H9 (cell line): ENCODE data around the gene PITRM1. TPM values are rescaled to one million over a fixed set of nuclear protein-coding genes. Genes with fewer than 3 reads are reported as not detected.

Experiments used
- DNase-seq: peaks from one replicate; pipeline ENCODE4 v3.0.0-alpha.2; 2017
- H2AFZ ChIP-seq: one replicate; pipeline ENCODE4 v1.6.1; 2013; ENCODE audit warnings: mild to moderate bottlenecking, low read length, control low read depth, moderate library complexity
- H2AK5ac ChIP-seq: 2 replicates; pipeline ENCODE4 v1.6.1; 2013; ENCODE audit warnings: low read length, control low read depth, mixed read lengths; ENCODE audit not compliant: insufficient read length
- H2BK120ac ChIP-seq: one replicate; pipeline ENCODE4 v1.6.1; 2013; ENCODE audit warnings: low read depth, mild to moderate bottlenecking, low read length, control low read depth, inconsistent platforms; ENCODE audit not compliant: poor library complexity, severe bottlenecking
- H2BK12ac ChIP-seq: 2 replicates; pipeline ENCODE4 v1.6.1; 2013; ENCODE audit warnings: low read length, control low read depth, mixed read lengths, low read depth; ENCODE audit not compliant: insufficient read length
- H2BK15ac ChIP-seq: 2 replicates; pipeline ENCODE4 v1.6.1; 2013; ENCODE audit warnings: low read depth, low read length, control low read depth
- H2BK20ac ChIP-seq: one replicate; pipeline ENCODE4 v1.6.1; 2013; ENCODE audit warnings: low read depth, mild to moderate bottlenecking, low read length, control low read depth, inconsistent platforms; ENCODE audit not compliant: poor library complexity, severe bottlenecking
- H2BK5ac ChIP-seq: 2 replicates; pipeline ENCODE4 v1.6.1; 2013; ENCODE audit warnings: low read length, control low read depth, mixed read lengths; ENCODE audit not compliant: insufficient read length
- H3K14ac ChIP-seq: 2 replicates; pipeline ENCODE4 v1.6.1; 2013; ENCODE audit warnings: low read length, control low read depth; ENCODE audit not compliant: insufficient read depth
- H3K18ac ChIP-seq: 2 replicates; pipeline ENCODE4 v1.6.1; 2013; ENCODE audit warnings: low read depth, mild to moderate bottlenecking, mixed read lengths, low read length, control low read depth; ENCODE audit not compliant: insufficient read length
- H3K23ac ChIP-seq: 2 replicates; pipeline ENCODE4 v1.6.1; 2013; ENCODE audit warnings: low read length, control low read depth, mixed read lengths, low read depth; ENCODE audit not compliant: insufficient read length
- H3K23me2 ChIP-seq: 2 replicates; pipeline ENCODE4 v1.6.1; 2013; ENCODE audit warnings: low read depth, mild to moderate bottlenecking, mixed read lengths, low read length, control low read depth; ENCODE audit not compliant: insufficient read length, poor library complexity, severe bottlenecking
- H3K27ac ChIP-seq: 2 replicates; pipeline ENCODE4 v1.5.1; 2013; ENCODE audit warnings: low read length, control low read depth, mixed read lengths, low read depth; ENCODE audit not compliant: insufficient read length
- H3K27me3 ChIP-seq: 2 replicates; pipeline ENCODE4 v1.6.1; 2013; ENCODE audit warnings: low read length, control low read depth, inconsistent platforms; ENCODE audit not compliant: insufficient read depth
- H3K4ac ChIP-seq: 2 replicates; pipeline ENCODE4 v1.6.1; 2013; ENCODE audit warnings: low read depth, mild to moderate bottlenecking, control low read depth, inconsistent platforms, low read length, moderate library complexity
- H3K4me1 ChIP-seq: 2 replicates; pipeline ENCODE4 v1.6.1; 2013; ENCODE audit warnings: low read length, control low read depth, inconsistent platforms; ENCODE audit not compliant: insufficient read depth
- H3K4me2 ChIP-seq: 2 replicates; pipeline ENCODE4 v1.6.1; 2013; ENCODE audit warnings: low read length, control low read depth, mixed read lengths; ENCODE audit not compliant: insufficient read length, insufficient read depth
- H3K56ac ChIP-seq: 2 replicates; pipeline ENCODE4 v1.6.1; 2013; ENCODE audit warnings: low read depth, mild to moderate bottlenecking, mixed read lengths, low read length, control low read depth; ENCODE audit not compliant: insufficient read length
- H3K79me1 ChIP-seq: 2 replicates; pipeline ENCODE4 v1.6.1; 2013; ENCODE audit warnings: low read depth, mild to moderate bottlenecking, moderate library complexity, low read length, control low read depth, inconsistent platforms; ENCODE audit not compliant: insufficient read depth, poor library complexity, severe bottlenecking
- H3K79me2 ChIP-seq: 2 replicates; pipeline ENCODE4 v1.6.1; 2013; ENCODE audit warnings: low read length, control low read depth, inconsistent platforms; ENCODE audit not compliant: insufficient read depth
- H3K9ac ChIP-seq: 2 replicates; pipeline ENCODE4 v1.6.1; 2013; ENCODE audit warnings: low read length, control low read depth, mixed read lengths; ENCODE audit not compliant: insufficient read length; ENCODE audit errors: extremely low read depth
- H3K9me3 ChIP-seq: one replicate; pipeline ENCODE4 v1.6.1; 2013; ENCODE audit warnings: low read depth, low read length, inconsistent platforms; ENCODE audit not compliant: control insufficient read depth
- H3T11ph ChIP-seq: one replicate; pipeline ENCODE4 v1.6.1; 2013; ENCODE audit warnings: mild to moderate bottlenecking, low read length, control low read depth, inconsistent platforms
- H4K20me1 ChIP-seq: one replicate; pipeline ENCODE4 v1.6.1; 2013; ENCODE audit not compliant: control insufficient read depth, insufficient read length, insufficient read depth
- H4K5ac ChIP-seq: 2 replicates; pipeline ENCODE4 v1.6.1; 2013; ENCODE audit warnings: low read depth, mild to moderate bottlenecking, mixed read lengths, low read length, control low read depth; ENCODE audit not compliant: insufficient read length
- H4K8ac ChIP-seq: replicated peaks from 2 replicates; pipeline ENCODE4 v1.6.1; 2013; ENCODE audit warnings: low read length, control low read depth, mixed read lengths, low read depth; ENCODE audit not compliant: insufficient read length
- H4K91ac ChIP-seq: 2 replicates; pipeline ENCODE4 v1.6.1; 2013; ENCODE audit warnings: low read depth, mild to moderate bottlenecking, moderate library complexity, mixed read lengths, low read length, control low read depth; ENCODE audit not compliant: insufficient read length
- H3K27ac Mint-ChIP-seq, 3 experiments: 2 replicates in 2 of 3; 3 replicates in 1 of 3; pipeline ENCODE4 v1.8.0; 2020 to 2021; ENCODE audit warnings: mixed read lengths in 3 of 3, mild to moderate bottlenecking in 1 of 3, moderate library complexity in 1 of 3
- H3K27me3 Mint-ChIP-seq: 2 replicates; pipeline ENCODE4 v1.8.0; 2021; ENCODE audit warnings: low read depth, mild to moderate bottlenecking, moderate library complexity, mixed read lengths
- H3K36me3 Mint-ChIP-seq, 3 experiments: 2 replicates in 2 of 3; 3 replicates in 1 of 3; pipeline ENCODE4 v1.8.0; 2020 to 2021; ENCODE audit warnings: low read depth in 3 of 3, mixed read lengths in 3 of 3; ENCODE audit not compliant: insufficient read depth in 1 of 3
- H3K4me1 Mint-ChIP-seq, 2 experiments: 2 replicates each; pipeline ENCODE4 v1.8.0; 2020; ENCODE audit warnings: mixed read lengths in 2 of 2
- H3K4me3 Mint-ChIP-seq, 2 experiments: 2 replicates in 1 of 2; 3 replicates in 1 of 2; pipeline ENCODE4 v1.8.0; 2020 to 2021; ENCODE audit warnings: mild to moderate bottlenecking in 2 of 2, mixed read lengths in 2 of 2, moderate library complexity in 1 of 2
- H3K9me3 Mint-ChIP-seq, 2 experiments: 2 replicates in 1 of 2; 3 replicates in 1 of 2; pipeline ENCODE4 v1.8.0; 2020; ENCODE audit warnings: mild to moderate bottlenecking in 2 of 2, mixed read lengths in 2 of 2, moderate library complexity in 1 of 2
- WGBS: extraction: QIAGEN DNeasy Blood & Tissue Kit; methylation state at CpG from one replicate; pipeline ENCODE4 v1.1.7; 2013; ENCODE audit warnings: missing lambda C conversion rate, low lambda C conversion rate, mixed read lengths; ENCODE audit not compliant: insufficient read length; ENCODE audit errors: extremely low coverage; 5-methylcytosine and 5-hydroxymethylcytosine counted together
- total RNA-seq: library from RNA; stranded (reverse); gene quantifications from 2 replicates; pipeline ENCODE4 v1.2.1, GENCODE V29; 2021
- TF ChIP-seq, protein P1 (sequence below): fragments of 200-600 bp; sonication (generic); conservative IDR thresholded peaks from 3 replicates; pipeline ENCODE4 v1.8.0; 2021; ENCODE audit warnings: antibody characterized with exemption, mild to moderate bottlenecking

PITRM1 gene
- total RNA-seq, 1 experiment from 2014 or later = 27.8 TPM

DNA sequence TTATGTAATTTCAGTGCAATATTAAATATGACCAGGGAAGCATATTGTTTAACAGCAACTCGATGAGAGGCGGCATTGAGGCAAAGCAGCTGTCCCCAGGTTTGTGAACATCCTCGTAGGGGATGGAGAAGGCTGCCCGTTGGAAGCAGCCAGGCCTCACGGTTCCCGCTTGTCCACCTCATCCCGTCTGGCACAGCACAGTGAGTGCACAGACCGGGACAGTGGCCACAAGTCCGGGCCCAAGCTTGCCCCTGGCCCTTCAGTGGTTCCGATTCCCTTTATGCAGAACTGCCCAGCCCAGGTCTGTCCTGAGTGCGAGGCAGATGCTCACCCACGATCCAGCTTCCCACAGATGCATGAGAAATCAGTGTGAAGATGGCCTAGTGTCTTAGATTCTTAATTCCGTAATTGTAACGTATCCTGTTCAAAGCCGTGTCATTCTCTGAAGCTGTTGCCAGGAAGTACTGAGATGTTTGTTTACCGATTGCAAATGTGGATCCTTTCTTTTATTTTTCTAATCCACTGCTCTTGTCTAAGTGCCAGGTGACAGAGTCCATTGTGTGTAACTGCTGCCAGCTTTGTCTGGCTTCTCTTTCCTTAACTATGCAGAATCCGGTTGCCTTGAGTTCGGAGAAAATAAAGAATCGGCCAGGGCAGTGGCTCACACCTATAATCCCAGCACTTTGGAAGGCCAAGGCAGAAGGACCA lies 69.7 kb downstream of the PITRM1 start:
- H3K23ac ChIP-seq = no peak overlapping the region
- H3K18ac ChIP-seq = no peak overlapping the region
- H2BK15ac ChIP-seq = no peak overlapping the region
- Mint-ChIP-seq H3K36me3 (peaks cover 46 to 78% (median 75%) of the 10 kb centered on the region in 3 experiments), H3K4me3 (no peak overlapping the region), H3K27me3 (no peaks in the 10 kb centered on the region; the same call in 1 of the 2 replicates), H3K27ac (peak overlapping the region; percentile 82 to 92 (median 90); a peak in 6 of 7 replicates), H3K4me1 (peaks cover 7 to 13% of the 10 kb centered on the region in 2 experiments), H3K9me3 (no peaks in the 10 kb centered on the region)
- no peaks in the 10 kb centered on the region for H3K23me2 ChIP-seq
- no peak overlapping the region for H2BK120ac ChIP-seq
- TF ChIP-seq, protein P1, sequence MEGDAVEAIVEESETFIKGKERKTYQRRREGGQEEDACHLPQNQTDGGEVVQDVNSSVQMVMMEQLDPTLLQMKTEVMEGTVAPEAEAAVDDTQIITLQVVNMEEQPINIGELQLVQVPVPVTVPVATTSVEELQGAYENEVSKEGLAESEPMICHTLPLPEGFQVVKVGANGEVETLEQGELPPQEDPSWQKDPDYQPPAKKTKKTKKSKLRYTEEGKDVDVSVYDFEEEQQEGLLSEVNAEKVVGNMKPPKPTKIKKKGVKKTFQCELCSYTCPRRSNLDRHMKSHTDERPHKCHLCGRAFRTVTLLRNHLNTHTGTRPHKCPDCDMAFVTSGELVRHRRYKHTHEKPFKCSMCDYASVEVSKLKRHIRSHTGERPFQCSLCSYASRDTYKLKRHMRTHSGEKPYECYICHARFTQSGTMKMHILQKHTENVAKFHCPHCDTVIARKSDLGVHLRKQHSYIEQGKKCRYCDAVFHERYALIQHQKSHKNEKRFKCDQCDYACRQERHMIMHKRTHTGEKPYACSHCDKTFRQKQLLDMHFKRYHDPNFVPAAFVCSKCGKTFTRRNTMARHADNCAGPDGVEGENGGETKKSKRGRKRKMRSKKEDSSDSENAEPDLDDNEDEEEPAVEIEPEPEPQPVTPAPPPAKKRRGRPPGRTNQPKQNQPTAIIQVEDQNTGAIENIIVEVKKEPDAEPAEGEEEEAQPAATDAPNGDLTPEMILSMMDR = no peak
- H4K8ac ChIP-seq = no peak overlapping the region
- no peak overlapping the region for H4K5ac ChIP-seq
- H3K27me3 ChIP-seq = no peaks in the 10 kb centered on the region
- H3K4me2 ChIP-seq = no peak overlapping the region
- no peak overlapping the region for H3K56ac ChIP-seq
- H3T11ph ChIP-seq = no peak overlapping the region
- no CpG with 5 or more reads among the region's 19 CpGs for WGBS
- H4K91ac ChIP-seq = no peak overlapping the region
- DNase-seq = no peak
- H3K9me3 ChIP-seq = no peaks in the 10 kb centered on the region
- H3K4me1 ChIP-seq = no peaks in the 10 kb centered on the region; the same call in 1 of the 2 replicates
- no peak overlapping the region for H2BK20ac ChIP-seq
- no peak overlapping the region for H2AFZ ChIP-seq
- H3K4ac ChIP-seq = no peak overlapping the region
- no peaks in the 10 kb centered on the region for H3K79me1 ChIP-seq
- H2BK12ac ChIP-seq = no peak overlapping the region
- no peak overlapping the region for H2BK5ac ChIP-seq
- H4K20me1 ChIP-seq = no peaks in the 10 kb centered on the region
- H3K14ac ChIP-seq = no peak overlapping the region
- H3K27ac ChIP-seq = no peak overlapping the region
- H3K79me2 ChIP-seq = no peaks in the 10 kb centered on the region; the same call in 1 of the 2 replicates
- no peak overlapping the region for H3K9ac ChIP-seq
- no peak overlapping the region for H2AK5ac ChIP-seq
